Effector CD4-positive, alpha-beta T cell (primary cell): Measurements from ENCODE around the gene CCDC85A.

Experiments
- DNase-seq: peaks from one replicate; pipeline ENCODE4 v3.0.0-alpha.2; 2020

The CCDC85A gene

DNA sequence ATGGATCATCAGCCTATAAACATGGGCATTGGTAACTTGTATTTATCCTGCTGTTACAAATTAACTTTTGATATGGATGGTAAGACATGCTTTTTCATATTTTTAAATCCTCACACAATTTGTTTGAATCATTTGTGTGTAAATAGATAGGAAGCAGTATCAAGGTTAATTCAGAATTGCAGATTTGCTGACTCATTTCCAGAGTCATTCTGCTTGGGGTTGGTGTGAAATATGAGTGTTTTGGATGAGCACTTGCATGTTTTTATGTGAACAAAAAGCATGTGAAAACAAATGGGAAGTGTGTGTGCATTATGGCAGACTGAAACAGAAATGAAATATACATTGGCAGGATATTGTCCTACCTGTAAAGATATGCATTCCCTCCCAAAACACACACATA, 11.8 kb downstream of the CCDC85A start:
- no peak for DNase-seq

- DNase-seq = no peak
Observed at GRCh38 chr2:56197816-56198215, 14.0 kb downstream of the CCDC85A start.

- no peak for DNase-seq
Observed at GRCh38 chr2:56198936-56199335, 15.1 kb downstream of the CCDC85A start.

DNA sequence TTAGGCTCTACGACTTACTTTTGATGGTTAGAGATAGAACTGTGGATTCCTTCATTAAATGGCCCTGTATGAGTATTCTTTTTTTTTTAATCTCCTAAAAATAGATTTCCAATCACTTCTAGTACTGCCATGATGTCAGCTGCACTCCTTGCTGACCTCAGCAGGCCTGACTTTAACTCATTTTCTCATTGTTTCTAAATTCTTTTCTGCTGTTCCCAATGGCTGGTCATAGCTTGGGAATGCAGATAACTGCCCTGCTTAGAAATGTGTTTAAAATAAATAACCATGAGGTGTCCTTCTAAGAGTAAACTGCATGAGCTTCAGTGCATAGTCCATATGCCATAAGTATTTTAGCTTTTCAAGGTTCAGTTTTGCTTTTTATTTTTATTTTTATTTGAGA, 15.7 kb downstream of the CCDC85A start:
- no peak for DNase-seq

- DNase-seq = no peak
Observed at GRCh38 chr2:56202381-56203121, 18.8 kb downstream of the CCDC85A start.

DNA sequence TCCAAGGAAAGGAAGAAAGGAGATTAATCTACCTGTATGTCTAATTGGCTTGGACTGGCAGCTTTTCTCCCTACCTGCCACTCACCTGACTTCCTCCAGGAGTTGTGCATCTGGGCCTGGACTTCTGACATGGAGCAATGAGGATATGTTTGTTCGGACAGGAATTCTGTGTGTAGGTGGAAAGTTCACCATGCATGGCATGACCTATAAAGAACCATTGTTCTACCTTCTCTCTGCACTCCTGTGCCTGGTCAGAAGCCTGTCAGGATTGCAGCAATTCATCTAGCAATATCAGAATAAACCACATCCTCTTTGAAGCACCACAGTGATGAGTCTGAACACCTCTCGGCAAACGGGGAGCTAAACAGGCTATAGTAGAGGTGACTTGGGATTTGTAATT, 20.8 kb downstream of the CCDC85A start:
- no peak for DNase-seq

- DNase-seq = no peak
Observed at GRCh38 chr2:56206250-56206649, 22.5 kb downstream of the CCDC85A start.

DNA sequence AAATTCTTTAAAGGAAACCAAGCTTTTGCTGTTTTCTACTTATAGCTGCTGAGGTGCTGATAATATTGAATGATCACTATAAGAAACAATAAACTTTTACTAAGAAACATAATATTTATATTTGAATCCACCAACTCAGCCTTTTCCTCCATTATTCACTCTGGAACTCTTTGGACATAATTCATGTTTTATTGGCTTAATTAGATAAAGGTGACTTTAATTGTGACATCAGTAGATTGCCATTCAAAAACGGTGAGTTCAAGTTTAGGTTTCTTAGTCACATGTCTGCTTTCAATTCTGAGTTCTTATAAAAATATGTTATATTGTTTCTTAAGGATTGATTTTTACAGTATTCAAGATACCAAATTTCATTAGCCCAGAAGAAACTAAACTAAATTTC, 24.0 kb downstream of the CCDC85A start:
- no peak for DNase-seq

- DNase-seq = no peak
Observed at GRCh38 chr2:56208380-56208779, 24.6 kb downstream of the CCDC85A start.

GRCh38 chr2:56209701-56210100, 25.9 kb downstream of the CCDC85A start:
- no peak for DNase-seq

DNA sequence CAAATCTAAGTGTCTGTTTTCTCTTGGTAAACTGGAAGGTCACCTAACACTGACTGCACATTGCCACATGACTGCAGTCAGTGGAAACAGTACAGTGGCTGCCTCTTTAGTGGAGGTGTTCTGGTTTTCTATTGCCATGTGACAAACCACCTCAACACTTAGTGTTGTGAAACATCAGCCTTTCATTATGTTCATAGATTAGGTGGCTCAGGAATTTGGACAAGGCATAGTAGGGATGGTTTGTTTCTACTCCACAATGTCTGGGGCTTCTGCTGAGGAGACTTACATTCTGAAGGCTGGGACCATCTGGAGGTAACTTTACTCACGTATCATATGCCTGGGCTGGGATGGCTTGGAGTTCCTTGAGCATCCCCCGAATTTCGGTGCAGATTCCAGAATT, 26.5 kb downstream of the CCDC85A start:
- DNase-seq = no peak

DNA sequence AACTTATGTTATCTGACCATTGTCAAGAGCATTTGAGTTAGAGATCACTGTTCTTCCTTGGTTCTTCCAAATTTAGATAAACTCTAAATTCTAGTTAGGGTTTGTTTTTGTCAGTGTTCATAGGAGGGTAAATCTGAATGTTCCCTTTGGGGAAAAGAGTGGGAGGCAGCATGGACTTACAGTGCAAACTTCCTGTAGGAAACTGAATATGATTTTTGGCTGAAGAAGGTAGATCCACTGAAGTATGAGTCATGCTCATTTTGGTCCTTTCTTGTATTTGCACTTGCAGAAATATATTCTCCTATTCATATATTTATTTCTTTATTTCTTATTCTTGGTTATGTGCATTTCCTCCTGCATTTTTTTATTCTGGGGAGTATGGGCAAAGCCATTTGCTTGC, 27.3 kb downstream of the CCDC85A start:
- DNase-seq = no peak

DNA sequence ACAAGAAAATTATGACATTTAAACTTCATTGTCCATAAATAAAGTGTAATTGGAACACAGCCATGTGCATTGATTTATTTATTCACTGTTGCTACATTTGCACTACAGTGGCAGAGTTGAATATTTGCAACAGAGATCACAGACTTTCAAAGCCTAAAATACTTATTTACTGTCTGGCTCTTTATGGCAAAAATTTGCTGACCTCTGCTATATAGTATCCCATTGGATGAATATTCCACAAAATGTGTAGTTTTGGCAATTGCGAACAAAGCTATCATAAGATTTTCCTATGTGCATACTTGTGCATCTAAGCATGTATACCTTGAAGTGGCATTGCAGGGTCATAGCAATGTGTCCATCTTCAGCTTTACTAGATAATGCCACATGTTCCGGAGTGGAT, 32.1 kb downstream of the CCDC85A start:
- DNase-seq = no peak

DNA sequence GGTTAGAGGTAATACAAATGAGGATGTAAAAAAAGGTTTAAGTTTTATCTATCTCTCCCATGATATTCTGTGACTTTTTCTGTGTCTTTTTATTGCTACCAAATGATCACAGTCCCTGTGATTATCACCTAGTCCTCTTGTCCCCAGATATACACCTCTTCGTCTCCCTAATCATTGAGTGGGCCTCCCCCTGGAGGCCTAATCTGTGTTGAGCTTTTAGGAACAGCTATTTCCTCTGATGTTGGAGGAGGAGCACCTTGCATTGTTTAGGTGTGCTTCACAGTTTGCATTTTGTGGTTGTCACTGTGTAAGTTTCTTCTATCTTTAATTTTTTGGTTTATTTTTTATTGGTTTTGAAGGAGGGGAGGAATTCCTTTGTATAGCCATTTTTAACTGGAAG, 33.3 kb downstream of the CCDC85A start:
- DNase-seq = no peak

- DNase-seq = no peak
Observed at GRCh38 chr2:56222481-56222880, 38.7 kb downstream of the CCDC85A start.

DNA sequence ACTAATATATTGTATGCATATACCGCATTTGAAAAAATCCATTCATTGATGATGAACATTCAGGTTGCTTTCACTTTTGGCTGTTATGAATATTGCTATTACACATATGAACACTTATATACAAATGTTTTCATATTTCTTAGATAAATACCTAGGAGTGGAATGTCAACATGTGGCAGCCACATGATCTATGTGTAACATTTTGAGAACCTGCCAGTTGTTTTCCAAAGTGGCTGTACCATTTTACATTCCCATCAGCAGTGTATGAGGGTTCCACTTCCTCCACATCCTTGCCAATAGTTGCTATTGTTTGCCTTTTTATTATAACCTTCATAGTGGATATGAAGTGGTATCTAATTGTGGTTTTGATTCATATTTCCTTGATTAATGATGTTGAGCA, 40.5 kb downstream of the CCDC85A start:
- no peak for DNase-seq

DNA sequence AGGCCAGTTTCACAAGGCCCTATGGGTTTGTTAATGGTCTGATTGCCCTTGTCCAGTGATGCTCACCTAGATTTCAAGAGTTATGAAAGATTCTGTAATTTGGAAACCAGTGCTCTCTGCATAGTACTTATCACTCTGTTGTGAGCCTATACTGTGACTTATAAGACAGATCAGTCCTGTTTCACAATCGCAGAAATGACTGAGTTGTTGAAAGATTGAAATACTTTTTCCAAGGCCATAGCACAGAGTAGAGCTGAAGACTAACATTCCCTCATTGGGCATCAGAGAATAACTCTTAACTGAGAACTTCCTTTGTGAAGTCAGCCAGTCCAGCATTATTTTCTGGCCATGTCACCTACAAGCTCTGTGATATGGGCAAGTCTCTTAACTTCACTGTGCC, 44.0 kb downstream of the CCDC85A start:
- no peak for DNase-seq

DNA sequence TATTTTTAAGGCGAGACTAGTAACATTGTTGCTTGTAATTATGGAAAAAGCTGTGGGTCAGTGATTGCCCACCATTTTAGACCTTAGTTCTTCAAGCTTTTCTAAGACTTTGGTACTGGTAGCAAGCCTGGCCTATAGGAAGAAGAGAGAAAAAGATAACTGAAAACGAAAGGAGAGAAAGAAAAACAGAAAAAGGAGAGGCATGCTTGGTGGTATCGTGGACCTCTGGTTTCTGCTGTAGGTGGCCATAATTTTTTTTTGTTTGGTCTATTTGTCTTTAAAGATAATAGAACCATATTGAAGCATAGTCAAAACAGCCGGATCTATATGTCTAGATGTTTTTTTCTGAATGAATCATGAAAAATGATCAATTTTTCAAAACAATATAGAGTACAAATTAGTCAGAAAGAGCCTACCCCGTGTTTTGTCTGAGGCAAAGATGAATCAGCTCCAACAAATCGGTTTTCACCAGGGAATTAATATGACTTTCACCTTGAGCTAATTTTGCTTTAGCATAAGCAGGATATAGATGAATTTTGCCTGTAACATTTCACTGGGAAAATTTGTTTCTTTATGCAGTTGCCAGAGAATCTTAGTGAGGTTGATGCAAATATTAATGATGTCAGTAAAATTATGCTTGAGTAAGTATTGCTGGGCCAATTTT, 45.7 kb downstream of the CCDC85A start:
- no peak for DNase-seq

DNA sequence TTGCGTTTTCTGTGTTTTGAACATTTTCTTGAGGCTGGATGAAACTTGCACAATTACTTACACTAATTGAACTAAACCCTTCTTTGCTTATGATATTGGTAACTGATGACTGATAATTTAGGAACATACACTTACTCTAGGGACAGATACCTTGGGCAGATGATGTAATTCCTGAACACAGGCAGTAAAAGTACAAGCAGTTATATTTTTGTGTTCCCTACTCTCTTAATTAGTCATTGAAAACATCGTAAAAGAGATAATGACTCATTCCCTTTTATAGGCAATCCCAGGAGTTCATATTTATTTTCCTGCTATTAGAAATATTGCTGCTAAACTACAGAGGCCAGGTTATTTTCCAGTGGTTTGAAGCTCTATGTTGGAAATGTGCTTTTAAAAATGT, 46.4 kb downstream of the CCDC85A start:
- DNase-seq = no peak

DNA sequence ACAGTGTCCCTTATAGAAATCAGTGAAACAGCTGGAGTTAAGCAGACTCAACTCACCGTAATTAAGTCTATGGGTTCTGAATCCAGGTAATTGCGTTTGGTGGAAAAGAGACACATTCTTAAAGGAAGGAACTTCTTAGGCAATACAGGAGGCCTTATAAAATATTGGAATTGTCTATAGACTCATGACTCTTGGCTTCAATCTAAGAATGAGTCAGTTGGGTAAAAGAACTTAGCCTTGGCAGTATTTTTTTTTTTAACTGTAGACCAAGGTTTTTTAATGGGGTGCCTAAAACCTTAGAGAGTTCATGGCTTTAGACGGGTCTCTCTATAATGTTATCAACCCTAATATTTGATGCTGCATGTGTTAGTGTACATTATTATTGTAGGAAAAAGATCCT, 47.6 kb downstream of the CCDC85A start:
- DNase-seq = no peak

DNA sequence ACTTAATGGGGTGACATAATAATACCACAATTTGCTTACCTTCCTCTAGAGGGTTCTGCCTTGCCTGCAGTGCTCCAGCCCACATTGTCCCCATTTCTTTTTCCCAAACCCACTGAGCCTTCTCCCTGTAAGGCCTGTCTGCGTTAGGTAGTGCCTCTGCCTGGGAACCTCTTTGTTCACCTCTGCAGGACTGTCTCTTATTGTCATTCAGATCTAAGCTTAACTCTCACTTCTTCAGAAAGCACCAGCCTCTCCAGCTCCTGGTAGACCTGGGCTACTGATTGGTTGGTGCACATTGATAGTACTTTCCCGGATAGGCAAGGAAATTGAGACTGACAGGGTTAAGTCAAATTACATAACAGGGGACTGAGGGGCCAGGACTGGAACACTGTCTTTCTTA, 49.1 kb downstream of the CCDC85A start:
- DNase-seq = no peak

DNA sequence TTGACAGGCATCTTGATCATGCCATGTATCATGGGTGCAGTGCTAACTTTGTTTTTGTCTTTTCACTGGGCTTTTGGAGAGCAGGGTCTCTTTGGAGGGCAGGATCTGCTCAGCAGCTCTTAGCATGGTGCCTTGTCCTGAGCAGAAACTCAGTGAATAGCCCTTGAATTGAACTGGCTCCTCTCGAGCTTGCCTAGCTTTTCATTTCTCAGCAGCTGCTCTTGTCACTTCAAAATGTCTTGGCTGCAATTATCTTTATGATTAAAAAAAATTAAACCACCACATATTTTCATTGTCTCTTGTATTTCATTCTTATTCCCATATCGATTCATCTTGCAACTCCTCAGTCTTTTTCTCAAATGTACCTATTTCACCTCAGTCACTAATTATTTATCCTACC, 50.5 kb downstream of the CCDC85A start:
- DNase-seq = no peak

GRCh38 chr2:56239030-56239429, 55.2 kb downstream of the CCDC85A start:
- no peak for DNase-seq

DNA sequence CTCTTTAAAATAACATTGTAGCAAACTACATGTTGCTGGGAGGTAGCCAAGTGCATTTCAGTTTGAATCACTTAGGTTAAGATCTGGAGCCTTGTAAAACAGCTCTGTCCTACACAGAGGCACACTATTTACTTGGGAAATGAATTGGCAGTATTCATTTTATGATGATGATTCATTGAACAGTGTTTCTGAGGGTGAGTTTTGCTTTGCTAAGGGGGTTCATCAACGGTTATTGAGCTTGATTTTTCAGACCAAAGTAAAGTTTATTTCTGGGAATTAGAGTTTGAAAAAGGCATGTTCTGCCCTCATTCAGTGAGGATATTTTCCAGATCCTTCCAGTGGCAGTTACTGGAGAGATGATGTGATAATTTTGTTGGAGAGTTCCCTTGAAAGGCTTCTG, 55.6 kb downstream of the CCDC85A start:
- no peak for DNase-seq

GRCh38 chr2:56240210-56240609, 56.4 kb downstream of the CCDC85A start:
- no peak for DNase-seq
